Iris pigment epithelial cell (primary cell): ENCODE results near the gene DNAH3.
A peak's percentile ranks its signal among the peaks of the same experiment; 100 is the strongest.
"Not testable (repeated sequence)": the region's sequence is repeated elsewhere in the genome, so short reads cannot be mapped to it uniquely, and the experiment has no call there.

Experiments
- DNase-seq: peaks from one replicate; pipeline ENCODE4 v3.0.0-alpha.2; 2011; ENCODE audit warnings: low read depth

Gene DNAH3

GRCh38 chr16:20942256-20942655 is 208.4 kb downstream of the DNAH3 start:
- DNase-seq, result no peak

GRCh38 chr16:20941636-20941926 is 209.1 kb downstream of the DNAH3 start:
- no peak for DNase-seq

- no peak for DNase-seq
These were observed 209.6 kb downstream of the DNAH3 start for GRCh38 chr16:20940871-20941635.

GRCh38 chr16:20939611-20940010 is 211.0 kb downstream of the DNAH3 start:
- DNase-seq, result no peak

- DNase-seq, result peak; percentile 51
These were observed 212.2 kb downstream of the DNAH3 start for GRCh38 chr16:20938426-20938825.

- DNase-seq, result no peak
These were observed 212.9 kb downstream of the DNAH3 start for GRCh38 chr16:20937736-20938135.

- DNase-seq, result no peak
These were observed 217.1 kb downstream of the DNAH3 start for GRCh38 chr16:20933589-20933988.

GRCh38 chr16:20931066-20931600 is 219.5 kb downstream of the DNAH3 start:
- DNase-seq, result no peak

GRCh38 chr16:20930365-20930690 is 220.3 kb downstream of the DNAH3 start:
- no peak for DNase-seq

- DNase-seq, result not testable (repeated sequence)
These were observed 220.8 kb downstream of the DNAH3 start for GRCh38 chr16:20929676-20930364.

GRCh38 chr16:20928774-20929411 is 221.8 kb downstream of the DNAH3 start:
- DNase-seq, result no peak

GRCh38 chr16:20925751-20926150 is 224.9 kb downstream of the DNAH3 start:
- no peak for DNase-seq

GRCh38 chr16:20923876-20924275 is 226.8 kb downstream of the DNAH3 start:
- DNase-seq, result no peak

GRCh38 chr16:20920799-20921198 is 229.8 kb downstream of the DNAH3 start:
- DNase-seq, result no peak

GRCh38 chr16:20920091-20920490 is 230.6 kb downstream of the DNAH3 start:
- no peak for DNase-seq

- peak; percentile 73 for DNase-seq
These were observed 232.0 kb downstream of the DNAH3 start for GRCh38 chr16:20918486-20919239.

- no peak for DNase-seq
These were observed 233.7 kb downstream of the DNAH3 start for GRCh38 chr16:20916942-20917341.

GRCh38 chr16:20916289-20916688 is 234.4 kb downstream of the DNAH3 start:
- no peak for DNase-seq

- peak; percentile 49 for DNase-seq
These were observed 239.3 kb downstream of the DNAH3 start for GRCh38 chr16:20911361-20911760.

- peak; percentile 92 for DNase-seq
These were observed 239.8 kb downstream of the DNAH3 start for GRCh38 chr16:20910781-20911321.

- DNase-seq, result peak; percentile 78
These were observed 244.0 kb downstream of the DNAH3 start for GRCh38 chr16:20906341-20907255.
